ENCODE data around the gene EFS. TPM values are rescaled to one million over a fixed set of nuclear protein-coding genes. Genes with fewer than 3 reads are reported as not detected.

Gene EFS
- total RNA-seq, 4 donors from 2014 or later: 10.6 to 22.6 (median 14.6) TPM

- peak; percentile 58 for ATAC-seq
- Histone ChIP-seq H3K4me1 (peaks cover 0 to 8% (median 3%) of the 10 kb centered on the region in 3 donors), H3K27ac (no peak overlapping the region), H3K27me3 (peaks cover 21% of the 10 kb centered on the region), H3K9me3 (no peaks in the 10 kb centered on the region), H3K36me3 (no peaks in the 10 kb centered on the region), H3K4me3 (no peak overlapping the region)
- TF ChIP-seq CTCF (IDR thresholded peaks at IDR 0.05): peak in 3 of 4 experiments; percentile 89 to 98 (median 89)
- peak; percentile 32 for TF ChIP-seq POLR2AphosphoS5 (IDR thresholded peaks at IDR 0.05)
- no peak for TF ChIP-seq EP300 (IDR thresholded peaks at IDR 0.05)
- WGBS, 2 donors (ENCODE audit: low coverage in 1 of 2): 37% methylated on average over 2 of the region's 12 CpGs; no CpG with 5 or more reads in 1 of the 2 donors
Observed at GRCh38 chr14:23379366-23380196, 14.6 kb upstream of the EFS start.

GRCh38 chr14:23378612-23379220 is 13.7 kb upstream of the EFS start:
- TF ChIP-seq POLR2A (IDR thresholded peaks at IDR 0.05) (no peak), EP300 (IDR thresholded peaks at IDR 0.05) (no peak), CTCF (IDR thresholded peaks at IDR 0.05) (no peak), POLR2AphosphoS5 (IDR thresholded peaks at IDR 0.05) (no peak)

GRCh38 chr14:23377573-23378563 is 12.9 kb upstream of the EFS start:
- ATAC-seq: no peak
- Histone ChIP-seq H3K27ac (peak overlapping the region in 3 of 4 donors; percentile 19 to 68 (median 31)), H3K4me3 (peak overlapping the region in 1 of 2 donors; percentile 32), H3K9me3 (no peaks in the 10 kb centered on the region), H3K36me3 (no peaks in the 10 kb centered on the region), H3K4me1 (peaks cover 0 to 8% (median 3%) of the 10 kb centered on the region in 3 donors), H3K27me3 (peaks cover 21% of the 10 kb centered on the region)
- WGBS, 2 donors (ENCODE audit: low coverage in 1 of 2): 94 to 96% methylated on average over 7 of the region's 14 CpGs
- TF ChIP-seq EP300 (IDR thresholded peaks at IDR 0.05): no peak
- no peak for TF ChIP-seq POLR2AphosphoS5 (IDR thresholded peaks at IDR 0.05)

More at GRCh38 chr14:23378612-23379220, 13.7 kb upstream of the EFS start:
- Histone ChIP-seq H3K27ac (peak overlapping the region in 1 of 4 donors; percentile 68), H3K4me1 (peaks cover 0 to 8% (median 3%) of the 10 kb centered on the region in 3 donors), H3K36me3 (no peaks in the 10 kb centered on the region), H3K9me3 (no peaks in the 10 kb centered on the region), H3K4me3 (no peak overlapping the region), H3K27me3 (peaks cover 21% of the 10 kb centered on the region)
- 60 to 71% methylated on average over 2 to 4 of the region's 11 CpGs for WGBS, 2 donors (ENCODE audit: low coverage in 1 of 2)
- no peak for ATAC-seq

- no peak for ATAC-seq
- Histone ChIP-seq H3K36me3 (no peaks in the 10 kb centered on the region), H3K27ac (peak overlapping the region in 3 of 4 donors; percentile 19 to 68 (median 31)), H3K27me3 (peaks cover 21% of the 10 kb centered on the region), H3K4me1 (peaks cover 0 to 8% (median 3%) of the 10 kb centered on the region in 3 donors), H3K9me3 (no peaks in the 10 kb centered on the region), H3K4me3 (peak overlapping the region in 1 of 2 donors; percentile 32)
- no CpG with 5 or more reads among the region's 11 CpGs for WGBS, 2 donors (ENCODE audit: low coverage in 1 of 2)
- no peak for TF ChIP-seq CTCF (IDR thresholded peaks at IDR 0.05)
- no peak for TF ChIP-seq POLR2AphosphoS5 (IDR thresholded peaks at IDR 0.05)
- no peak for TF ChIP-seq POLR2A (IDR thresholded peaks at IDR 0.05)
- no peak for TF ChIP-seq EP300 (IDR thresholded peaks at IDR 0.05)
Observed at GRCh38 chr14:23377198-23377550, 12.2 kb upstream of the EFS start.

Data from gastroesophageal sphincter (tissue), 4 donors.